Smooth muscle cell of bladder (primary cell): ENCODE measurements around the gene CNTN1. TPM values are rescaled to one million over a fixed set of nuclear protein-coding genes. Genes with fewer than 3 reads are reported as not detected.

Experiments used
- total RNA-seq: library from RNA; depleted of rRNA; stranded (reverse); fragments of >200 nt; gene quantifications from 2 replicates; pipeline ENCODE4 v1.2.3, GENCODE V29; 2014

The CNTN1 gene
- total RNA-seq: 0.28 and 0.65 TPM in 2 replicates

GRCh38 chr12:40691913-40692764 is at the start of gene CNTN1:
TSS of gene CNTN1 (plus strand) at chr12:40692439.

